Vagina (tissue), 2 donors: Measurements from ENCODE around the gene PSEN1. TPM values are rescaled to one million over a fixed set of nuclear protein-coding genes. Genes with fewer than 3 reads are reported as not detected.

Experiments
- DNase-seq, 2 donors: peaks; one replicate each; pipeline ENCODE4 v3.0.0-alpha.2; 2017; ENCODE audit errors: extremely low spot score in 2 of 2
- H3K27ac ChIP-seq: fragments of 200-600 bp; sonication (generic); one replicate; pipeline ENCODE4 v1.5.1; 2019
- H3K27me3 ChIP-seq: fragments of 200-600 bp; sonication (generic); one replicate; pipeline ENCODE4 v1.5.1; 2019
- H3K36me3 ChIP-seq, 2 donors: fragments of 200-600 bp; sonication (generic); one replicate each; pipeline ENCODE4 v1.5.1; 2017 to 2019
- H3K4me1 ChIP-seq: fragments of 200-600 bp; sonication (generic); one replicate; pipeline ENCODE4 v1.5.1; 2019
- H3K4me3 ChIP-seq, 2 donors: fragments of 200-600 bp; sonication (generic); 1 replicate in 1 of 2; 2 replicates in 1 of 2; pipeline ENCODE4 v1.5.1; 2016 to 2019
- H3K9me3 ChIP-seq: fragments of 200-600 bp; sonication (generic); one replicate; pipeline ENCODE4 v1.5.1; 2019
- CTCF ChIP-seq, 3 experiments: fragments of 450-650 bp in 2 of 3; fragments of 200-600 bp in 1 of 3; sonication (generic) in 1 of 3; IDR thresholded peaks; one replicate each; pipeline ENCODE4 v1.5.1; 2017 to 2019; ENCODE audit warnings: antibody characterized with exemption in 3 of 3, mild to moderate bottlenecking in 2 of 3, moderate library complexity in 2 of 3
- POLR2A ChIP-seq, 2 donors: fragments of 450-650 bp; IDR thresholded peaks; one replicate each; pipeline ENCODE4 v1.6.1; 2017; ENCODE audit warnings: antibody characterized with exemption in 2 of 2, mild to moderate bottlenecking in 2 of 2, moderate library complexity in 2 of 2
- POLR2AphosphoS5 ChIP-seq, 2 donors: sonication (generic); formaldehyde crosslinking; IDR thresholded peaks; one replicate each; pipeline ENCODE4 v1.9.0; 2017; ENCODE audit warnings: antibody characterized with exemption in 2 of 2, mild to moderate bottlenecking in 2 of 2, low read depth in 1 of 2; ENCODE audit not compliant: insufficient read depth in 1 of 2
- intact Hi-C: fragments of 100-400 bp; cut with DNase I; formaldehyde crosslinking; loops from one replicate; pipeline ENCODE4 v1.15.1; 2023
- total RNA-seq: library from RNA; depleted of rRNA; stranded (reverse); fragments of >200 nt; gene quantifications from one replicate; pipeline ENCODE4 v1.2.3, GENCODE V29; 2016

Gene PSEN1
- total RNA-seq, result 47.1 TPM

GRCh38 chr14:73136387-73137225 lies at the start of gene PSEN1:
TSS of gene PSEN1 (plus strand) at chr14:73136507. CDS start at chr14:73148020, 11,513 bp downstream.
- Histone ChIP-seq H3K36me3 (no peaks in the 10 kb centered on the region), H3K27ac (peak within 1 kb of the TSS; percentile 96), H3K9me3 (no peaks in the 10 kb centered on the region), H3K4me3 (peak within 1 kb of the TSS; percentile 76 to 88), H3K27me3 (no peaks in the 10 kb centered on the region), H3K4me1 (peaks cover 32% of the 10 kb centered on the region)
- TF ChIP-seq CTCF (IDR thresholded peaks at IDR 0.05) (no peak), POLR2AphosphoS5 (IDR thresholded peaks at IDR 0.05; ENCODE audit: insufficient read depth in 1 of 2, low read depth in 1 of 2) (peak; percentile 81 to 94), POLR2A (IDR thresholded peaks at IDR 0.05) (peak; percentile 7 to 69)
- intact Hi-C loops, result no loop called here
- DNase-seq, result peak; percentile 92 to 98

DNA sequence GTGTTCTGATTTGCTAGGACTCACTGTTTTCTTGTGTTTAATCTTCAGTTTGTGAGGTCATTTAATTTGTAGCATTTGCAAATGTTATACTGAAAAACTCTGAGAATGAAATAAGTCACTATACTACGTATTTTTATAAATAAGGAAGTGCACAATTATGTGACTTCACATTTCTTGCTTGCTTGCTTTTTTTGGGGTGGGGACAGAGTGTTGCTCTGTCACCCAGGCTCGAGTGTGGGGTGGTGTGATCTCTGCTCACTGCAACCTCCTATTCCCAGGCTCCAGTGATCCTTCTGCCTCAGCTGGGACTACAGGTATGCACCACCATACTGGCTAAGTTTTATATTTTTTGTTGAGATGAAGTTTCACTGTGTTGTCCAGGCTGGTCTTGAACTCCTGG lies 45.3 kb upstream of the PSEN1 start:
- H3K36me3 ChIP-seq, result peaks cover 0 to 50% of the 10 kb centered on the region in 2 donors
- H3K27ac ChIP-seq, result no peak overlapping the region
- H3K27me3 ChIP-seq, result no peaks in the 10 kb centered on the region
- TF ChIP-seq POLR2AphosphoS5 (IDR thresholded peaks at IDR 0.05; ENCODE audit: insufficient read depth in 1 of 2, low read depth in 1 of 2) (no peak), CTCF (IDR thresholded peaks at IDR 0.05) (no peak), POLR2A (IDR thresholded peaks at IDR 0.05) (no peak)
- no peak for DNase-seq
- no peaks in the 10 kb centered on the region for H3K9me3 ChIP-seq
- H3K4me3 ChIP-seq, result no peak overlapping the region
- H3K4me1 ChIP-seq, result no peaks in the 10 kb centered on the region
- intact Hi-C loops, result no loop called here

DNA sequence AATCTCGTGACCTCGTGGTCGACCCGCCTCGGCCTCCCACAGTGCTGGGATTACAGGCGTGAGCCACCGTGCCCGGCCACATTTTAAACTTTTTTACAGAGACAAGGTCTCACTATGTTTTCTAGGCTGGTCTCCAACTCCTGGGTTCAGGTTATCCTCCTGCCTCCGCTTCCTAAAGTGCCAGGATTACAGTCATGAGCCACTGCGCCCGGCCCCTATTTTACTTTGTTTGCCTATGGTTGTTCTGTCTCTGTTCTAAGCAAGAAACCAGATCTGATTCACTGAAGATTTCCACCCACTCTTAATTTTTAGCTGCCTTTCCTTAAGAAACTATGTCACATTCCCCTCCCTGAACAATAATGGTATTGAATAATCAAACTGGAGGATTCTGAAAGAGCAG lies 38.9 kb upstream of the PSEN1 start:
- Histone ChIP-seq H3K27me3 (no peaks in the 10 kb centered on the region), H3K9me3 (no peaks in the 10 kb centered on the region), H3K27ac (no peak overlapping the region), H3K36me3 (peaks cover 0 to 60% of the 10 kb centered on the region in 2 donors), H3K4me3 (no peak overlapping the region), H3K4me1 (no peaks in the 10 kb centered on the region)
- no peak for DNase-seq
- TF ChIP-seq POLR2AphosphoS5 (IDR thresholded peaks at IDR 0.05; ENCODE audit: insufficient read depth in 1 of 2, low read depth in 1 of 2) (no peak), CTCF (IDR thresholded peaks at IDR 0.05) (no peak), POLR2A (IDR thresholded peaks at IDR 0.05) (no peak)
- intact Hi-C loops, result no loop called here

GRCh38 chr14:73100334-73100733 lies 36.0 kb upstream of the PSEN1 start:
- no peak overlapping the region for H3K4me3 ChIP-seq
- DNase-seq, result no peak
- no peaks in the 10 kb centered on the region for H3K27me3 ChIP-seq
- no peaks in the 10 kb centered on the region for H3K4me1 ChIP-seq
- intact Hi-C loops, result no loop called here
- TF ChIP-seq POLR2A (IDR thresholded peaks at IDR 0.05) (no peak), CTCF (IDR thresholded peaks at IDR 0.05) (no peak), POLR2AphosphoS5 (IDR thresholded peaks at IDR 0.05; ENCODE audit: insufficient read depth in 1 of 2, low read depth in 1 of 2) (no peak)
- H3K9me3 ChIP-seq, result no peaks in the 10 kb centered on the region
- no peak overlapping the region for H3K27ac ChIP-seq
- peaks cover 0 to 88% of the 10 kb centered on the region in 2 donors for H3K36me3 ChIP-seq
